ENCODE measurements around the gene GAB1. TPM values are rescaled to one million over a fixed set of nuclear protein-coding genes. Genes with fewer than 3 reads are reported as not detected.

GAB1 gene
- total RNA-seq, 2 donors from 2014 or later = 48.3 to 77.3 TPM

- Histone ChIP-seq H3K4me3 (no peak overlapping the region), H3K36me3 (peaks cover 7% of the 10 kb centered on the region), H3K9me3 (no peaks in the 10 kb centered on the region), H3K27me3 (replicated peaks; ENCODE audit: insufficient read depth) (no peaks in the 10 kb centered on the region), H3K4me1 (ENCODE audit: control insufficient read depth in 1 of 2, low read depth in 2 of 2) (peaks cover 10 to 36% of the 10 kb centered on the region in 2 donors), H3K27ac (no peak overlapping the region)
- ATAC-seq (ENCODE audit: insufficient number of reproducible peaks, low FRiP score, low read depth) (no peak), DNase-seq (ENCODE audit: low spot score) (no peak)
- TF ChIP-seq, protein P1, sequence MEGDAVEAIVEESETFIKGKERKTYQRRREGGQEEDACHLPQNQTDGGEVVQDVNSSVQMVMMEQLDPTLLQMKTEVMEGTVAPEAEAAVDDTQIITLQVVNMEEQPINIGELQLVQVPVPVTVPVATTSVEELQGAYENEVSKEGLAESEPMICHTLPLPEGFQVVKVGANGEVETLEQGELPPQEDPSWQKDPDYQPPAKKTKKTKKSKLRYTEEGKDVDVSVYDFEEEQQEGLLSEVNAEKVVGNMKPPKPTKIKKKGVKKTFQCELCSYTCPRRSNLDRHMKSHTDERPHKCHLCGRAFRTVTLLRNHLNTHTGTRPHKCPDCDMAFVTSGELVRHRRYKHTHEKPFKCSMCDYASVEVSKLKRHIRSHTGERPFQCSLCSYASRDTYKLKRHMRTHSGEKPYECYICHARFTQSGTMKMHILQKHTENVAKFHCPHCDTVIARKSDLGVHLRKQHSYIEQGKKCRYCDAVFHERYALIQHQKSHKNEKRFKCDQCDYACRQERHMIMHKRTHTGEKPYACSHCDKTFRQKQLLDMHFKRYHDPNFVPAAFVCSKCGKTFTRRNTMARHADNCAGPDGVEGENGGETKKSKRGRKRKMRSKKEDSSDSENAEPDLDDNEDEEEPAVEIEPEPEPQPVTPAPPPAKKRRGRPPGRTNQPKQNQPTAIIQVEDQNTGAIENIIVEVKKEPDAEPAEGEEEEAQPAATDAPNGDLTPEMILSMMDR (IDR thresholded peaks at IDR 0.05) = no peak
Measured at GRCh38 chr4:143441109-143441508, 104.4 kb downstream of the GAB1 start.

- peaks cover 7% of the 10 kb centered on the region for H3K36me3 ChIP-seq
- no peaks in the 10 kb centered on the region for H3K9me3 ChIP-seq
- H3K27ac ChIP-seq = peak overlapping the region in 1 of 2 donors; percentile 28
- TF ChIP-seq, protein P1 (IDR thresholded peaks at IDR 0.05) = no peak
- H3K27me3 ChIP-seq (replicated peaks; ENCODE audit: insufficient read depth) = no peaks in the 10 kb centered on the region
- DNase-seq (ENCODE audit: low spot score) (no peak), ATAC-seq (ENCODE audit: insufficient number of reproducible peaks, low FRiP score, low read depth) (no peak)
- no peak overlapping the region for H3K4me3 ChIP-seq
- H3K4me1 ChIP-seq (ENCODE audit: control insufficient read depth in 1 of 2, low read depth in 2 of 2) = peaks cover 10 to 36% of the 10 kb centered on the region in 2 donors
Measured at GRCh38 chr4:143441678-143442077, 105.0 kb downstream of the GAB1 start.

GRCh38 chr4:143443728-143444127, 107.1 kb downstream of the GAB1 start:
- ATAC-seq (ENCODE audit: insufficient number of reproducible peaks, low FRiP score, low read depth) (no peak), DNase-seq (ENCODE audit: low spot score) (no peak)
- TF ChIP-seq, protein P1 (IDR thresholded peaks at IDR 0.05) = no peak
- H3K9me3 ChIP-seq = no peaks in the 10 kb centered on the region
- H3K27ac ChIP-seq = no peak overlapping the region
- H3K4me3 ChIP-seq = no peak overlapping the region
- H3K36me3 ChIP-seq = peaks cover 4% of the 10 kb centered on the region
- peaks cover 10 to 36% of the 10 kb centered on the region in 2 donors for H3K4me1 ChIP-seq (ENCODE audit: control insufficient read depth in 1 of 2, low read depth in 2 of 2)
- H3K27me3 ChIP-seq (replicated peaks; ENCODE audit: insufficient read depth) = no peaks in the 10 kb centered on the region

DNA sequence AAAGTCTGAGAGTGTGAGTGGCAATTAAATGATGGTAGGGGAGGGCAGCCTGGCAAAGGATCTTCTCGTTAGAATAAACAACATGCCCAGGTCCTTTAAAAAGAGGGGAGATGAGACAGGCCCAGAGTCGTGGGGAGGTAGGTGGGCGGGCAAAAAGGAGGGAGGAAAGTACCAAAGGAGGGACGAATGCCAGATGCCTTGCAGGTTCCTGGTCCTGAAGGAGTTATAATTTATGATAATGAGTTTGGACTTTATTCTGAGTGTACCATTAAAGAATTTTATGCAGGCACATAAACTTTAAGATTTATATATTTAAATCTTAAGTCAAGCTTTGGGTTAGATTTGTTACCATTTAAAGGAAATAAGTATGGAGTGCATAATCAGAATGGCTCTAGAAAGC, 114.5 kb downstream of the GAB1 start:
- Histone ChIP-seq H3K4me1 (ENCODE audit: control insufficient read depth in 1 of 2, low read depth in 2 of 2) (no peaks in the 10 kb centered on the region), H3K27me3 (replicated peaks; ENCODE audit: insufficient read depth) (no peaks in the 10 kb centered on the region), H3K9me3 (no peaks in the 10 kb centered on the region), H3K27ac (no peak overlapping the region), H3K36me3 (no peaks in the 10 kb centered on the region), H3K4me3 (no peak overlapping the region)
- ATAC-seq (ENCODE audit: insufficient number of reproducible peaks, low FRiP score, low read depth) (no peak), DNase-seq (ENCODE audit: low spot score) (no peak)
- TF ChIP-seq, protein P1 (IDR thresholded peaks at IDR 0.05) = no peak

DNA sequence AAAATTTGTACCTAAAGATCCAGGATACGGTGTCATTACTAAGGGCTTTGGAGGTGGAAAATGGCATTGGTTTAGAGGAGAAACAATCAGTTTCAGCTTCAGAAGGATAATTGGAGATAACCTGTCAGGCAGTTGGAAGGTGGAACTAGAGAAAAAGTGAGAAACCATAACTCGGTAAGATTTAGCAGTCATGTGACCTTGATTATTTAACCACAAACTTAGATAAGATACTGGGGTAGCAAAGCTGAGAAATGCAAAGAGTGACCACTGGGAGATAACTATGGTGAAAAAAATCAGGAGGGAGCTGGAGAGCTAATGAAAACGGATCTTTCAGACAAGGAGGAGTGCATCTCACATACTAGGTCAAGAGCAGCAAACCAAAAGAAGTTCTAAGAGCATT, 118.5 kb downstream of the GAB1 start:
- Histone ChIP-seq H3K36me3 (peaks cover 2% of the 10 kb centered on the region), H3K4me1 (ENCODE audit: control insufficient read depth in 1 of 2, low read depth in 2 of 2) (no peaks in the 10 kb centered on the region), H3K27ac (no peak overlapping the region), H3K27me3 (replicated peaks; ENCODE audit: insufficient read depth) (no peaks in the 10 kb centered on the region), H3K9me3 (no peaks in the 10 kb centered on the region), H3K4me3 (no peak overlapping the region)
- ATAC-seq (ENCODE audit: insufficient number of reproducible peaks, low FRiP score, low read depth) (no peak), DNase-seq (ENCODE audit: low spot score) (no peak)
- TF ChIP-seq, protein P1 (IDR thresholded peaks at IDR 0.05) = no peak
